ENCODE results near the gene LIMS1. TPM values are rescaled to one million over a fixed set of nuclear protein-coding genes. Genes with fewer than 3 reads are reported as not detected.
"Not testable (repeated sequence)": the region's sequence is repeated elsewhere in the genome, so short reads cannot be mapped to it uniquely, and the experiment has no call there.

The LIMS1 gene
- total and polyA plus RNA-seq, 2 donors from 2014 or later: 14.4 to 65.1 TPM

DNA sequence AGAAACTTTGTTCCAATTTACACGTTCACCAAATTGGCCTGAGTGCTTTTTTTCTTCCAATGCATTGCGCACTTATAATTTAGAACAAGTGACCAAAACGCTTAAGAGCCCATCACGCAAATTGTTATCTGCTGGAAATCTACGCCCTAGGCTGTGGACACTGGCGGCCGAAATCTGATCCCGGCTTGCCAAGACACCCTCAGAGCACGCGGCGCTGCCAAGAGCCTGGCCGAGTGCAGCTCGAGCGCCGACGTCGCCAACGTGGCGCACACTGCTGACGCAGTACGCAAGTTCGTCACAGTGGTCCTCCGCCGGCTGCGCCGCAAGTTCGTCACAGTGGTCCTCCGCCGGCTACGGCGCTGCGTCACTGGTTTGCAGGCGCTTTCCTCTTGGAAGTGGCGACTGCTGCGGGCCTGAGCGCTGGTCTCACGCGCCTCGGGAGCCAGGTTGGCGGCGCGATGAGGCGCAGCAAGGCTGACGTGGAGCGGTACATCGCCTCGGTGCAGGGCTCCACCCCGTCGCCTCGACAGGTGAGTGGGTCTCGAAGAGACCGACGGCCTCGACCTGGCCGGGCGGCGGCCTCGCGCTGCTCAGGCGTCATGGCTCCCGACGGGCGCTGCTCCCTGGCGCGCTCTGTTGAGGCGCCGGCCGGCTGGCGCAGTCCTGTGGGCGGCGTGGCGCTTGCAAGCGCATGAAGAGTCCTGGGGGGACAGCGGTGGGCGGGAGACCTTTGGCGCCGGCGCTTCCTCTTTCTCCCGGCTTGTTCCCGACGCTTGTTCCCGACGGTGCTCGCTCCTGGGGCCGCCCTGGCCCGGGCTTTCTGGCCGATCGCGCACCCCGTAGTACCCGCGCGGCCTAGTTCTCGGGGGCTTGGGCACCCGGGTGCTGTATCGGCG is 185.1 kb downstream of the LIMS1 start, which contains the start of gene RANBP2:
RANBP2 (plus strand) TSS at position 334 of the 896 bp plus-strand sequence; CDS start at position 459, 125 bp downstream.
- no peaks in the 10 kb centered on the region for H3K27me3 ChIP-seq (ENCODE audit: control insufficient read depth, insufficient read depth, low read length)
- H3K9ac ChIP-seq (ENCODE audit: low read length in 3 of 3): peak within 1 kb of the TSS; percentile 73 to 81 (median 80)
- intact Hi-C loops (cut with DNase I): no loop called here
- no peaks in the 10 kb centered on the region for H3K9me3 ChIP-seq (ENCODE audit: control insufficient read depth in 2 of 3, insufficient read depth in 1 of 3, low read length in 3 of 3)
- no peaks in the 10 kb centered on the region for H3K4me1 ChIP-seq (ENCODE audit: control insufficient read depth in 2 of 3, insufficient read depth in 2 of 3, low read depth in 1 of 3, low read length in 3 of 3)
- FAIRE-seq (no peak), DNase-seq (peak; percentile 96 to 99 (median 98))
- no peaks in the 10 kb centered on the region for H3K36me3 ChIP-seq (ENCODE audit: control insufficient read depth in 2 of 3, insufficient read depth in 3 of 3, low read length in 3 of 3)
- peak within 1 kb of the TSS; percentile 80 to 95 (median 87) for H3K4me3 ChIP-seq (ENCODE audit: low read length in 3 of 3)
- TF ChIP-seq, protein P1, sequence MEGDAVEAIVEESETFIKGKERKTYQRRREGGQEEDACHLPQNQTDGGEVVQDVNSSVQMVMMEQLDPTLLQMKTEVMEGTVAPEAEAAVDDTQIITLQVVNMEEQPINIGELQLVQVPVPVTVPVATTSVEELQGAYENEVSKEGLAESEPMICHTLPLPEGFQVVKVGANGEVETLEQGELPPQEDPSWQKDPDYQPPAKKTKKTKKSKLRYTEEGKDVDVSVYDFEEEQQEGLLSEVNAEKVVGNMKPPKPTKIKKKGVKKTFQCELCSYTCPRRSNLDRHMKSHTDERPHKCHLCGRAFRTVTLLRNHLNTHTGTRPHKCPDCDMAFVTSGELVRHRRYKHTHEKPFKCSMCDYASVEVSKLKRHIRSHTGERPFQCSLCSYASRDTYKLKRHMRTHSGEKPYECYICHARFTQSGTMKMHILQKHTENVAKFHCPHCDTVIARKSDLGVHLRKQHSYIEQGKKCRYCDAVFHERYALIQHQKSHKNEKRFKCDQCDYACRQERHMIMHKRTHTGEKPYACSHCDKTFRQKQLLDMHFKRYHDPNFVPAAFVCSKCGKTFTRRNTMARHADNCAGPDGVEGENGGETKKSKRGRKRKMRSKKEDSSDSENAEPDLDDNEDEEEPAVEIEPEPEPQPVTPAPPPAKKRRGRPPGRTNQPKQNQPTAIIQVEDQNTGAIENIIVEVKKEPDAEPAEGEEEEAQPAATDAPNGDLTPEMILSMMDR (IDR thresholded peaks at IDR 0.05; ENCODE audit: borderline replicate concordance, extremely low read depth, insufficient read depth): peak; percentile 2
- peak within 1 kb of the TSS; percentile 94 to 95 for H3K27ac ChIP-seq (ENCODE audit: low read depth in 2 of 2, low read length in 2 of 2)

DNA sequence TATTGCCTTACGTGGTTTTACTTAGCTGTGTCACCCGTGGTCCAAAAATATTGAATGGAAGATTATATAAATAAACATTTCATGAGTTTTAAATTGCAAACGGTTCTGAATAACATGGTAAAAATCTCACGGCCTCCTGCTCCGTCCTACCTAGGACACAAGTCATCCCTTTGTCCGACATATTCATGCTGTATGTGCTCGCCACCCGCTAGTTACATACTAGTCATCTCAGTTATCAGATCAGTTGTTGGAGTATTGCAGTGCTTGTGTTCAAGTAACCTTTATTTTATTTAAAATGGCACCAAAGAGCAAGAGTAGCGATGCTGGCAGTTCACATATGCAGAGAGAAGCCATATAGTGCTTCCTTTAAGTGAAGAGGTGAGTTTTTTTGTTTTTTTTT is 191.8 kb downstream of the LIMS1 start:
- H3K27me3 ChIP-seq (ENCODE audit: control insufficient read depth, insufficient read depth, low read length); H3K4me3 ChIP-seq (ENCODE audit: low read length in 3 of 3); H3K9ac ChIP-seq (ENCODE audit: low read length in 3 of 3); DNase-seq; intact Hi-C loops (cut with DNase I); H3K36me3 ChIP-seq (ENCODE audit: control insufficient read depth in 2 of 3, insufficient read depth in 3 of 3, low read length in 3 of 3); H3K9me3 ChIP-seq (ENCODE audit: control insufficient read depth in 2 of 3, insufficient read depth in 1 of 3, low read length in 3 of 3); H3K27ac ChIP-seq (ENCODE audit: low read depth in 2 of 2, low read length in 2 of 2); FAIRE-seq; H3K4me1 ChIP-seq (ENCODE audit: control insufficient read depth in 2 of 3, insufficient read depth in 2 of 3, low read depth in 1 of 3, low read length in 3 of 3): not testable (repeated sequence)

DNA sequence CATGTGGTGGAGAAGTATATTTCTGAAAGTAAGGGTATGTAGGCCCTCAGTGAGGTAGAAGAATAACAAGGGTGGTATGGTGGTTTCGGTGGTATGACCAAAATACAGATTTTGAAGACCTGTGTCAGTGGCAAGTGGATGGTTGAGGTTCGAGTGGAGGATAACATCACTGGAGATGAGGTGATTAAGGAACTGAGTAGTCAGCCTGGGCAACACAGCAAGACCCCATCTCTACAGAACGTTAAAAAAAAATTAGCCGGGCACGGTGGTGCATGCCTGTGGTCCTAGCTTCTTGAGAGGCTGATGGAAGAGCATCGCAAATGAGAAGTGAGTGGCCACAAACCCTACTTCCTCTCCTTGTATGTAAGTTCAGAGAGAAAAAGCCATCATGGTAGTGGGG is 200.4 kb downstream of the LIMS1 start:
- intact Hi-C loops (cut with DNase I); H3K27ac ChIP-seq (ENCODE audit: low read depth in 2 of 2, low read length in 2 of 2); H3K36me3 ChIP-seq (ENCODE audit: control insufficient read depth in 2 of 3, insufficient read depth in 3 of 3, low read length in 3 of 3); DNase-seq; H3K4me1 ChIP-seq (ENCODE audit: control insufficient read depth in 2 of 3, insufficient read depth in 2 of 3, low read depth in 1 of 3, low read length in 3 of 3); H3K4me3 ChIP-seq (ENCODE audit: low read length in 3 of 3); H3K27me3 ChIP-seq (ENCODE audit: control insufficient read depth, insufficient read depth, low read length); H3K9ac ChIP-seq (ENCODE audit: low read length in 3 of 3); FAIRE-seq; H3K9me3 ChIP-seq (ENCODE audit: control insufficient read depth in 2 of 3, insufficient read depth in 1 of 3, low read length in 3 of 3): not testable (repeated sequence)

Other genes starting within 250 kb of the LIMS1 start
- 67.4 TPM for gene SULT1C2, start 245.6 kb upstream of the LIMS1 start, total RNA-seq
- 117 TPM for gene SULT1C2, start 245.6 kb upstream of the LIMS1 start, polyA plus RNA-seq (ENCODE audit: insufficient read depth, low read depth, low replicate concordance)
- 24.7 TPM for gene SULT1C4, start 156.5 kb upstream of the LIMS1 start, total RNA-seq
- 7.1 TPM for gene SULT1C4, start 156.5 kb upstream of the LIMS1 start, polyA plus RNA-seq (ENCODE audit: insufficient read depth, low read depth, low replicate concordance)
- 74.5 TPM for gene GCC2, start 85.3 kb upstream of the LIMS1 start, total RNA-seq
- 9.5 TPM for gene GCC2, start 85.3 kb upstream of the LIMS1 start, polyA plus RNA-seq (ENCODE audit: insufficient read depth, low read depth, low replicate concordance)
- gene RANBP2, start 185.0 kb downstream of the LIMS1 start, total RNA-seq: 76.4 TPM
- 7.9 TPM for gene RANBP2, start 185.0 kb downstream of the LIMS1 start, polyA plus RNA-seq (ENCODE audit: insufficient read depth, low read depth, low replicate concordance)

All from kidney (tissue), 14 donors.